GM10266 (cell line): ENCODE measurements around the gene CENPP.

ENCODE experiments used
- DNase-seq: peaks from one replicate; pipeline ENCODE4 v3.0.0; 2012; ENCODE audit errors: extremely low spot score
- TF ChIP-seq, protein P1 (sequence below): IDR thresholded peaks from 2 replicates; pipeline ENCODE4 v1.5.1; 2012; ENCODE audit warnings: mild to moderate bottlenecking, low read depth; ENCODE audit not compliant: control insufficient read depth, insufficient read depth; ENCODE audit errors: missing control alignments

Gene CENPP

DNA sequence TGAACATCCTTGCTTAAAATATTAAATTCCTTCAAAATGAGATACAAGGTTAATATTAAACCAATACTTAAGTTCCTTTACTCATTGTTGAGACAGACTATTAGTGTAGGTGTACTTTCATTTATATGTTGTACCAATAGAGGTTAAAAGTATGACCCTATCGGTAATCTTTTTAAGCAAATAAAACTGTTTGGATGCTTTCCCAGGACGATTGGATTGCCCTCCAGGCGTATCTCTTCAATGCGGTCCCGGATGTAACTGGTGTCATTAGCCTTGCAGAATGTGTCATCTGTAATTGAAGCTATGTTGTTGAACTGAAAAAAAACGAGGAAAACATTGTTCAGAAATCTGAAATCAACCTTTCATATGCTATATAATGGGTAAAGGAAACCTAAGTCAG lies 59.7 kb downstream of the CENPP start:
- TF ChIP-seq, protein P1, sequence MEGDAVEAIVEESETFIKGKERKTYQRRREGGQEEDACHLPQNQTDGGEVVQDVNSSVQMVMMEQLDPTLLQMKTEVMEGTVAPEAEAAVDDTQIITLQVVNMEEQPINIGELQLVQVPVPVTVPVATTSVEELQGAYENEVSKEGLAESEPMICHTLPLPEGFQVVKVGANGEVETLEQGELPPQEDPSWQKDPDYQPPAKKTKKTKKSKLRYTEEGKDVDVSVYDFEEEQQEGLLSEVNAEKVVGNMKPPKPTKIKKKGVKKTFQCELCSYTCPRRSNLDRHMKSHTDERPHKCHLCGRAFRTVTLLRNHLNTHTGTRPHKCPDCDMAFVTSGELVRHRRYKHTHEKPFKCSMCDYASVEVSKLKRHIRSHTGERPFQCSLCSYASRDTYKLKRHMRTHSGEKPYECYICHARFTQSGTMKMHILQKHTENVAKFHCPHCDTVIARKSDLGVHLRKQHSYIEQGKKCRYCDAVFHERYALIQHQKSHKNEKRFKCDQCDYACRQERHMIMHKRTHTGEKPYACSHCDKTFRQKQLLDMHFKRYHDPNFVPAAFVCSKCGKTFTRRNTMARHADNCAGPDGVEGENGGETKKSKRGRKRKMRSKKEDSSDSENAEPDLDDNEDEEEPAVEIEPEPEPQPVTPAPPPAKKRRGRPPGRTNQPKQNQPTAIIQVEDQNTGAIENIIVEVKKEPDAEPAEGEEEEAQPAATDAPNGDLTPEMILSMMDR: no peak
- no peak for DNase-seq

DNA sequence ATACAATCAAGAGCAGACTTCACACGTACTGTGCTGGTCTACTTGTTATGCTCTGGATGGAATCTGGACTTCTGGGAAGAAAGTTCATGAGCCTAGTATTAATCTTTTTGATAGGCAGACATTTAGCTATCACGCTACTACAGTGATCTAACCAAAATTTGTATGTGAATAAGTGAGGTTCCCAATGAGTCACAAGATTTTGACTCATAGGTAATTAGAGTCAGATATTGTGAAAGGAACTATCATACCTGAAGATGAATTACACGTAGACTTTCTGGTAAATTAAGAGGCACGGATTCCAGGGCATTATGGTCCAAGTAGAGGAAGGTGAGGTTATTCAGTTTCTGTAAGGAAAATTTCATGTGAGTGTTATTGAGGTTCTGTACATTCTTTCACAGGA lies 60.2 kb downstream of the CENPP start:
- TF ChIP-seq, protein P1: no peak
- DNase-seq: no peak

DNA sequence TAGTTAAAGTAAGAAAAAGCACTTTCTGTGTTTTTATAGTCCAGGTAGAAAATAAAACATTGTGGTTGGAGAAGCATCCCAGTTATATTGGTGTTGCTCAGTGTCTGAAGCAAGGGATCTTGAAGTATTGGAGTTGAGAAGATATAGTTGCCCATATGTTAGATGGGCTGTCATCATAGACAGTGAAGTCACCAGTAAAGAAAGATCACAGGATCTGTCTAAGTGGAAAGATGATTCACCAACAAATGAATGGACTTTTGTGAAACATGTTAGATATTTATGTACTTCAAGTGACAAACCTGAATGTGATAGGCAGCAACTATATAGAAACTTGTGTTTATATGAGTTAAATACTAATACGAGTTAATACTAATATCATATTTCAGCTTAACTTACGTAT lies 66.9 kb downstream of the CENPP start:
- TF ChIP-seq, protein P1: no peak
- no peak for DNase-seq

DNA sequence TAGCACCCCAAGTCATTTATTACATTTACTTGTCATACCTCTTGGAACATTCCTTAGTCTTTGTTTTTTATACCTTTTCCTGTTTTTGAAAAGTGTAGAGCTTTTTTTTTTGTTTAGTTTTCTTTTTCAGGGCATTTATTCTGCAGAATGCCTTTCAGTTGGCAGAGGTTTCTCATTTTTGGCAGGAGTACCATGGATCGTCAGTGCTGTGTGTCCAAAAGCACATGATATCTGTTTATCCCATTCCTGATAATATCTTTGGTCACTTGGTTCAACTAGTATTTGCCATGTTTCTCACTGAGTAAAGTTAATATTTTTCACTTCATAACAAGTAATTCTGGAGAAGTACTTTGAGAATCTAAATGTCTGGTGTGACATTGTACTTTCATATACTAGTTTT lies 67.9 kb downstream of the CENPP start:
- no peak for DNase-seq
- TF ChIP-seq, protein P1: no peak

DNA sequence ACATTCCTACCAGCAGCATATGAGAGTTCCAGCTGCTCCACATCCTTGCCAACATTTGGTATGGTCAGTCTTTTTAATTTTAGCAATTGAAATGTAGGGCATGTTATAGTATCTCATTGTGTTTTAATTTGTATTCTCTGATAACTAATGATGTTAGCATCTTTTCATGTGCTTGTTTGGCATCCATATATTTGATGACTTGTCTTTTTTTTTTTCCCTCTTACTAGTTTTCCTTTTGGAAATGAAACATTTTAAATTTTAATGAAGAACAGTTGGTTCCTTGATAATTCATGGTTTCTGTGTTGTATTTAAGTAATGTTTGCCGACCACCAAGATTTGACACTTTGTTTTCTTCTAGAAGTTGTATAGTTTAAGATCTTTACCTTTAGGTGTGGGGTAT lies 69.9 kb downstream of the CENPP start:
- DNase-seq: no peak
- TF ChIP-seq, protein P1: no peak

DNA sequence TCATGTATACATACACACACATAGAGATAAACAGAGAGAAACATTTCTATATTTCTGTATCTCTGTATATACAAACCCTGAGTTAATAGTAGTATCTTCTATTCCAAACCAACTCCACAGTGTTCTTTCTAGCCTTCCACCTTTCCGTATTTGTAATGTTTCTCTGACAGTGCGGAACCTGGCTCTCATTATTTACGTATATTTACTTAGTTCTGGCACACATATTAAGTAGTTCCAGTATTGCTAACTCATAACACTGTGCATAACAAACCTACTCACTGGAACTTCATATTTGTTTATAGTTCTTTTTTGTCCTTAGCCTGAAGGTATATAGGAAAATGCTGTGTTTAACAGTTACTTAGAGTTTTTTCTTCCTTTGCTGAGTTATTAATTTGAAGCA lies 72.1 kb downstream of the CENPP start:
- TF ChIP-seq, protein P1: no peak
- no peak for DNase-seq

DNA sequence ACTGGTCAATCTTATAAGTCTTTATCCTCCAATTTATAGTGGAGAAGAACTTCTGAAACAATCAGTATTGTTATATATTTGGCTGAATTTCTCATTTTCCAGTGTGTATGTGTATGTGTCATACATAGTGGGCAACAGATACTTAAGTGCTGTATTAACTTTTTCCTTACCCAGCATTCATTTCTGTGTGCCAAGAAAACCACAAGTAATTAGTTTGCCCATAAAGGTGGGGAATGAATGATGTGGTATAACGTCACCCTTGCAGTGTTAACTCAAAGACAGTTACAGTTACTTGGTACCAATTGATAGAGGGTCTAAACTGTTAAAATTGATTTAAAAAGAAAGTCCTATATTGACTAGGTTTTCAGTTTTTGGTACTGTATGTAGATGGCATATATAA lies 76.6 kb downstream of the CENPP start:
- no peak for DNase-seq
- TF ChIP-seq, protein P1: no peak
